Nephron progenitor cell (in vitro differentiated cells): ENCODE measurements around the gene DPH1.

Experiments used
- DNase-seq: peaks from one replicate; pipeline ENCODE4 v3.0.0; 2021
- H3K27ac Mint-ChIP-seq: 2 replicates; pipeline ENCODE4 v1.8.0; 2021; ENCODE audit warnings: mild to moderate bottlenecking, moderate library complexity, mixed read lengths
- H3K27me3 Mint-ChIP-seq: 2 replicates; pipeline ENCODE4 v1.8.0; 2021; ENCODE audit warnings: mild to moderate bottlenecking, low read depth, mixed read lengths; ENCODE audit not compliant: poor library complexity
- H3K36me3 Mint-ChIP-seq: 2 replicates; pipeline ENCODE4 v1.8.0; 2021; ENCODE audit warnings: low read depth, mixed read lengths
- H3K4me1 Mint-ChIP-seq: 2 replicates; pipeline ENCODE4 v1.8.0; 2021; ENCODE audit warnings: mixed read lengths
- H3K4me3 Mint-ChIP-seq: 2 replicates; pipeline ENCODE4 v1.8.0; 2021; ENCODE audit warnings: mild to moderate bottlenecking, moderate library complexity, mixed read lengths
- H3K9me3 Mint-ChIP-seq: 2 replicates; pipeline ENCODE4 v1.8.0; 2021; ENCODE audit warnings: mild to moderate bottlenecking, moderate library complexity, mixed read lengths
- TF ChIP-seq, protein P1 (sequence below): fragments of 200-600 bp; sonication (generic); IDR thresholded peaks from 2 replicates; pipeline ENCODE4 v1.5.0; 2021; ENCODE audit warnings: antibody characterized with exemption

The DPH1 gene

DNA sequence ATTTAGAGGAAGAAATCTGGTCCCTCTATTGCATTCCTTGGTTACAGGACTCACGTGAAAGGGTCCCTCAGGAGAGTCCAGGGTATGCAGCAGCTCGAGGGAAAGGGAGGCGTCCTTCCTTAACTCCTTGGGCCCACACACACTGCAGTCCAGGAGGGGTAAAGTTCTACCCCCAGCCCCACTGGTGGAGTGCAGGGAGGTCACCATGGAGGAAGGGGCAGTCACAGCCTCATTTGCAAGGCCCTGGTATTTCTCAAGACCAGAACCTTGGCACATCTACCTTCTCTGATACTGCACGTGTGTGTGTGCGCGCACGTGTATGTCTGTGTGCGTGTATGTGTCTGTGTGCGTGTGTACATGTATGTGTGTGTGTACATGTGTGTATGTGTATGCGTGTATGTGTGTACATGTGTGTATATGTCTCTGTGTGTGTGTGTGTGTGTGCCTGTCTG, 36.0 kb downstream of the DPH1 start:
- no peak for DNase-seq
- TF ChIP-seq, protein P1, sequence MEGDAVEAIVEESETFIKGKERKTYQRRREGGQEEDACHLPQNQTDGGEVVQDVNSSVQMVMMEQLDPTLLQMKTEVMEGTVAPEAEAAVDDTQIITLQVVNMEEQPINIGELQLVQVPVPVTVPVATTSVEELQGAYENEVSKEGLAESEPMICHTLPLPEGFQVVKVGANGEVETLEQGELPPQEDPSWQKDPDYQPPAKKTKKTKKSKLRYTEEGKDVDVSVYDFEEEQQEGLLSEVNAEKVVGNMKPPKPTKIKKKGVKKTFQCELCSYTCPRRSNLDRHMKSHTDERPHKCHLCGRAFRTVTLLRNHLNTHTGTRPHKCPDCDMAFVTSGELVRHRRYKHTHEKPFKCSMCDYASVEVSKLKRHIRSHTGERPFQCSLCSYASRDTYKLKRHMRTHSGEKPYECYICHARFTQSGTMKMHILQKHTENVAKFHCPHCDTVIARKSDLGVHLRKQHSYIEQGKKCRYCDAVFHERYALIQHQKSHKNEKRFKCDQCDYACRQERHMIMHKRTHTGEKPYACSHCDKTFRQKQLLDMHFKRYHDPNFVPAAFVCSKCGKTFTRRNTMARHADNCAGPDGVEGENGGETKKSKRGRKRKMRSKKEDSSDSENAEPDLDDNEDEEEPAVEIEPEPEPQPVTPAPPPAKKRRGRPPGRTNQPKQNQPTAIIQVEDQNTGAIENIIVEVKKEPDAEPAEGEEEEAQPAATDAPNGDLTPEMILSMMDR, result no peak
- Mint-ChIP-seq H3K9me3 (no peaks in the 10 kb centered on the region), H3K27ac (peak overlapping the region; percentile 10), H3K4me3 (peak overlapping the region; percentile 9), H3K27me3 (peaks cover 21% of the 10 kb centered on the region), H3K36me3 (peaks cover 65% of the 10 kb centered on the region), H3K4me1 (peaks cover 88% of the 10 kb centered on the region)

DNA sequence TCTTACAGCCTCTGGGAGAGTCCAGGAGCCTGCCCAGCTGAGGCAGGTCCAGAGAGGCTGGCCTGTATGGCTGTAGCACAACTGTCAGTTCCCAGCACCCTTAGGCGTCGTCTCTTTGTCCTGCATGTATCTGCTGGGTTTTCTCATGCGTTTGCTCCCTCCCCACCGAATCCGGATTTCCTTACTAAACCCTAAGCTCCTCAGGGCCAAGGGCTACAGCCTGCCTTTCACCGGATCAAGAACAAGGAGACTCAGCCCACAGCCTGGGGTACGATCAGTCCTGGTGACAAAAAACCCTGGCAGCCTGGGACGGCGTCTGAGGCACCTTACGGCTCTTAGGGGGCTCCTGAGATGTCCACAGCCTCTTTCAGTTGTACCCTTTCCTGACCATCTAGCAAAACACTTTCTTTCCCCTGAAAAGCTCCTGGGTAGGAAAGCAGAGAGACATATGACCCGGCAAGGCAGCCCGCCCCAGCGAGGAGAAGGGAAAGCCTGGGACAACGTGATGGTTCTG, 37.2 kb downstream of the DPH1 start:
- no peaks in the 10 kb centered on the region for H3K9me3 Mint-ChIP-seq
- peaks cover 96% of the 10 kb centered on the region for H3K4me1 Mint-ChIP-seq
- DNase-seq, result no peak
- TF ChIP-seq, protein P1, result no peak
- H3K27me3 Mint-ChIP-seq, result peaks cover 10% of the 10 kb centered on the region
- peaks cover 55% of the 10 kb centered on the region for H3K36me3 Mint-ChIP-seq
- peak overlapping the region; percentile 80 for H3K27ac Mint-ChIP-seq
- H3K4me3 Mint-ChIP-seq, result peak overlapping the region; percentile 24

DNA sequence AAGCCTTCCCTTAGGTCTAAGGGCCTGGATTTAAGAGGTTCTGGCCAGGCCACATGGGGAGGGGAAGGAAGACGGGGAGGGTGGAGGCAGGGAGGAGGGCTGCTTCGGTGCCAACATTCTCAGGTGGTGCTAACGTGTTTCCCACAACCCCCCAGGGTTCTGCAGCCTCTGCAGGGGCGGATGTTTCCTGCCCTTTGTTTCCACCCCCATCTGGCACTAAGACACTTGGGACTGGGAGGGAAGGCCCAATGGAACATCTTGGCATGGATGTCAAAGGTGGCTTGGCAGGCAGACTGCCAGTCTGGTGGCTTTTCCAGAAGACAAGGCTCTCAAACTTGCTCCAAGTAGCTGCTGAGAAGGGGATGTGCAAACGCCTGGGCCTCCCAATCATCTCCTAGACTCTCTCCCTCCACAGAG, 37.7 kb downstream of the DPH1 start:
- TF ChIP-seq, protein P1, result no peak
- peaks cover 5% of the 10 kb centered on the region for H3K27me3 Mint-ChIP-seq
- H3K4me3 Mint-ChIP-seq, result no peak overlapping the region
- no peak overlapping the region for H3K27ac Mint-ChIP-seq
- no peaks in the 10 kb centered on the region for H3K9me3 Mint-ChIP-seq
- H3K4me1 Mint-ChIP-seq, result peaks cover 96% of the 10 kb centered on the region
- H3K36me3 Mint-ChIP-seq, result peaks cover 55% of the 10 kb centered on the region
- no peak for DNase-seq

DNA sequence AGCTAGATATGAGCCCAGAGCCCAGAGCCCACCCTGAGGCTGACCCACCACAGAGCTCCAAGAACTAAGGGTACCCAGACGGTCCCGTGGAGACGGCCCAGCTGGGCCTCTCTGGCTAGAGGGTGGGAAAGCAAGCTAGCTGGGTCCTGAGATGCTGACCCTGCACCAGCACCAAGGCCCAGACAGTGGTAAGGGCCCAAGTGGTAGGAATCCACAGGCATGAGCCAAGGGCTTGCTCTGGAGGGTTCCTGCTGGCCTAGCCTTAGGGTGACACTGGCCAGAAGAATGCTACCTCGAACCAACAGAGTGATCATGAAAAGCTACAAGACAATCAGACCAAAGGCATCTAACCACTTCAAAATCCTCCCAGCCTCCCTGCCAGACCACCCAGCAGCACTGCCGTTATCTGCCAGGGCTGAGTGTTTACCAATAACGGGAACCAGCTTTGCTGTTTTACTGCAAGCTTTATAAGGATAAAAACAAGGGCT, 38.1 kb downstream of the DPH1 start:
- TF ChIP-seq, protein P1, result no peak
- no peak overlapping the region for H3K27ac Mint-ChIP-seq
- peaks cover 4% of the 10 kb centered on the region for H3K27me3 Mint-ChIP-seq
- DNase-seq, result no peak
- peaks cover 95% of the 10 kb centered on the region for H3K4me1 Mint-ChIP-seq
- H3K36me3 Mint-ChIP-seq, result peaks cover 55% of the 10 kb centered on the region
- no peaks in the 10 kb centered on the region for H3K9me3 Mint-ChIP-seq
- H3K4me3 Mint-ChIP-seq, result no peak overlapping the region

DNA sequence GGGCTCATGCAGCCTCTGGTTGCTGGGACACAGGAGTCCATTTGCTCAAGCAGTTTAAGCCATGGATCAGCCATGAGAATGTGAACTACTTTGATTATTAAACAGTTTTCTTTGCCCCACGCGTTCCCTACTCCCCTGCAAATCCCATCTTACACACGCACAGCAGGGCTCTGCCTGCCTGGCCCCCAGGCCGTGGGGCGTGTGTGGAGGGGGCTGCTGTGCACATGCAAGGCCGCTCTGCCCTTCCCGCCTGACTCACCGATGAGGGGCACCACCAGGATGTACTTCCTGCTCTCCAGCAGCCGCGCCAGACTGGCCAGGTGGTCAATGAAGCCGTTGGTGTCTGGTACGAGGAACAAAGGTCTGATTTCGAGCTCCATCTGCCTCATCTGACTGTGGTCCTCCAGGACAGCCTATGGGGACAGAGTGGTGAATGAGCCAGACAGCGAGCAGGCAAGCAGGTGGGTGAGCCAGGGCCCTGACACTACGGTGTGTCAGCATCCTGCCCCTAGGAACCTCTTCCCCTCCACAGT, 38.6 kb downstream of the DPH1 start:
- TF ChIP-seq, protein P1, result no peak
- no peak overlapping the region for H3K27ac Mint-ChIP-seq
- H3K27me3 Mint-ChIP-seq, result peaks cover 4% of the 10 kb centered on the region
- H3K4me3 Mint-ChIP-seq, result no peak overlapping the region
- peaks cover 90% of the 10 kb centered on the region for H3K4me1 Mint-ChIP-seq
- no peaks in the 10 kb centered on the region for H3K9me3 Mint-ChIP-seq
- no peak for DNase-seq
- H3K36me3 Mint-ChIP-seq, result peaks cover 52% of the 10 kb centered on the region
